ENCODE data around the gene PRR5L. TPM values are rescaled to one million over a fixed set of nuclear protein-coding genes. Genes with fewer than 3 reads are reported as not detected.
"Not testable (repeated sequence)": the region's sequence is repeated elsewhere in the genome, so short reads cannot be mapped to it uniquely, and the experiment has no call there.

Gene PRR5L
- total RNA-seq, 2 donors from 2014 or later, result 172 to 264 TPM

GRCh38 chr11:36465449-36466163 lies 169.5 kb downstream of the PRR5L start:
- DNase-seq, result no peak
- intact Hi-C loops (cut with DNase I, micrococcal nuclease), result no loop called here
- no peak for ATAC-seq

- ATAC-seq (peak; percentile 26), DNase-seq (no peak)
- intact Hi-C loops (cut with DNase I, micrococcal nuclease), result no loop called here
Observed at GRCh38 chr11:36467012-36467411, 170.9 kb downstream of the PRR5L start.

DNA sequence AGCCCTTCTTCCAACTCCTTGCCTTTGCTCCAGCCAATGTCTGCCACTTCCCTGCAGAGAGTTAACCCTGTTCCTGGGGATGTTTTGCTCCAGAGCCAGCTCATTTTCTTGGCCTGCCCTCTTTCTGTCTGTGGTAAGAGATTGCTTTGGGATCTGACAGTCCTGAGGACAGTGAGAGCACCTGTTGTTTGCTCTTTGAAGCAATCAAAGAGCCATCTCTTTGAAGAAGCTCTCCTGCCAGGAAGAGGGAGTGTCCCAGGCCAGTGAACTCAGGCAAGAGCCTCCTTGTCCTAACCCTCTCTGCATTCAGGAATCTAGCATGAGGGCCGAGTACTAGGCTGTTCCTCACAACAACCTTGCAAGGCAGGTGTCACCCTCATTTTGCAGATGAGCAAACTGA lies 171.8 kb downstream of the PRR5L start:
- ATAC-seq (peak; percentile 29), DNase-seq (no peak)
- intact Hi-C loops (cut with DNase I, micrococcal nuclease), result no loop called here

GRCh38 chr11:36469063-36469462 lies 173.0 kb downstream of the PRR5L start:
- intact Hi-C loops (cut with DNase I, micrococcal nuclease), result no loop called here
- no peak for ATAC-seq
- DNase-seq, result no peak

DNA sequence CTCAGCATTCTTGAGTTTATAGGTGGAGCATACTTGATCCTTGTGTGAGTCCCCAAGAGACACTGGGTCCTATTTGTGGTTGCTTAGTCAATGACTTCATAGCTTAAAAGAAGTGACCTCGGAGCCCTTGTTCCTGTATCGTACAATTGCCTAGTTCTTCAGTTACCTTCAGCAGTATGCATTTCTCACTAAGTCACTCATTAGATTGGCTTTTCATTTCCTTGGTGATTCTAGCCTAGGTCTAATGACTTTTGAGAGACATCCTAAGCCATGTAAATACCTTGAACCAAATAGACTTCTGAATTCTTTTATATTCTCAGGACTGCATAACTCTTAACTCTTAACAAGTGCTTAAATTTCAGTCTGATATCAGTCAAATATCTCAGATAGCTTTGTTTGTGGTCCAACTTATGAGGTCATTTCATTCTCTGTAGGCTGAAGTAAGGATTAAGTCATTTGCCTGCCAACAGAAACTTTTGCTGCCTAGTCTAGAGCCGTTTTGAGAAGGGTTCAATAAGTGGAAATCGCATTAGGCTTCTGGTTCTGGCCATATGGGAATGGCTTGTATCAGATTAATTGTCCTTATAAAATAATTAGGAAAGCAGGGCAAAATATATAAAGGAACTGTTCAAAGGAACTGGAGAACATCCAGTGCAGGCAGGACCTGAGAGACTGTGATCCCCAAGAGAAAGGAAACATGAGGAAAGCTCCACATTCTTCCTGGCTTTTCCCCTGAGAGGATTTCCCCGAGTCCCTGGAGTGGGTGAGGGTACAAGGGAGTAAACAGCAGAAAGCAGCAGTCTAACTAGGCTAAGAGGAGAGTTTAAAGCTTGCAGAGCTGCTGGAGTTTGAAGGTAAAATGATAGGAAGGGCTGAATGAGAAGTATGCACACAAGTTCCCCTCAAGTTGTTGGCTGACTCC lies 174.1 kb downstream of the PRR5L start:
- no peak for DNase-seq
- no peak for ATAC-seq
- intact Hi-C loops (cut with DNase I, micrococcal nuclease), result no loop called here

- no peak for ATAC-seq
- intact Hi-C loops (cut with DNase I, micrococcal nuclease), result no loop called here
- DNase-seq, result no peak
Observed at GRCh38 chr11:36471577-36471976, 175.5 kb downstream of the PRR5L start.

DNA sequence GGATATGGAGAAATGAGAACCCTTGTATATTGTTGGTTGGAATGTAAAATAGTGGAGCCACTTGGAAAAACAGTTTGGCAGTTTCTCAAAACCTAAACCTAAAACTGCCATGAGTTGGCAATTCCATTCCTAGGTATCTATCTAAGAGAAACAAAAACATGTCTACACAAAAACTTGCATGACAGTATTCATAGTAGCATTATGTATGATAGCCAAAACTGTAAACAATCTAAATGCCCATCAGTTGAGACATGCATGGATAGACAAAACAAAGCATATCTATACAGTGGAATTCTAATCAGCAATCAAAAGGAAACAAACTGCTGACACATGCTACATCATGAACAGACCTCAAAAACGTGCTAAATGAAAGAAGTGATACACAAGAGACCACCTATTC lies 179.1 kb downstream of the PRR5L start:
- DNase-seq (no peak), ATAC-seq (no peak)
- intact Hi-C loops (cut with DNase I, micrococcal nuclease), result no loop called here

DNA sequence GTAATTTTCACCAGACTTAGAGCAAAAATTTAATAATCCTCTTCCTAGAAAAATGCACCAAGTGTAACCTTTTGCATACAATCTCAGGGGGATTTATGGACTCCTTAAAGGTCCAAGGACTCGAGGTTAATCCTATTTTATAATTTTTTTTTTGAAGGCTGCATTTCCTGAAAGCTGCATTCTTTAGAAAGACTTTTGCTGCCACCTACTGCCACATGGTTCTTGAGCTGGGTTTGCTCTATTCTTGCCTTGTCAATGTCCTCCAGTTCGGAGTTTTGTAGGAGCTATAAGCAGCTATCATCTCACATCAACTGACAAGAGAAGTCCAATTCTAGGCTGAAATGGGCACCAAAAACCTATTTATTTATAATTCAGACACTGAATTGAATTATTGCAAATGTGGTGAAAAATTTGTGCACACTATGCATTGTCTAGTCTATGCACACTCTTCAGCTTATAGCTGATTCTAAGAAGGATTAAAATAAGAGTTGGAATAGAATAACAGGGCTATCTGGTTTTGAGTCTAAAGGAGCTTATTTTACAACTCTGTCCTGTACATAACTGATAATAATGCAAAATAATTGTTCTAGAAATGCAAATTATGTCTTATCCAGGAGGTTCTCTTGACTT lies 182.7 kb downstream of the PRR5L start:
- peak; percentile 78 for ATAC-seq
- intact Hi-C loops (cut with DNase I, micrococcal nuclease), result no loop called here
- peak in 1 of 2 donors; percentile 48 for DNase-seq

GRCh38 chr11:36480833-36481232 lies 184.7 kb downstream of the PRR5L start:
- DNase-seq, result no peak
- ATAC-seq, result no peak
- intact Hi-C loops (cut with DNase I, micrococcal nuclease), result no loop called here

- intact Hi-C loops (cut with DNase I, micrococcal nuclease), result not testable (repeated sequence)
Observed at GRCh38 chr11:36483042-36483441, 187.0 kb downstream of the PRR5L start.

GRCh38 chr11:36485298-36486002 lies 189.4 kb downstream of the PRR5L start:
- intact Hi-C loops (cut with DNase I, micrococcal nuclease), result no loop called here
- ATAC-seq, result no peak
- DNase-seq, result no peak

More at GRCh38 chr11:36483042-36483441, 187.0 kb downstream of the PRR5L start:
- ATAC-seq, DNase-seq: not testable (repeated sequence)

GRCh38 chr11:36487619-36488018 lies 191.5 kb downstream of the PRR5L start:
- intact Hi-C loops (cut with DNase I, micrococcal nuclease), result no loop called here
- no peak for ATAC-seq

DNA sequence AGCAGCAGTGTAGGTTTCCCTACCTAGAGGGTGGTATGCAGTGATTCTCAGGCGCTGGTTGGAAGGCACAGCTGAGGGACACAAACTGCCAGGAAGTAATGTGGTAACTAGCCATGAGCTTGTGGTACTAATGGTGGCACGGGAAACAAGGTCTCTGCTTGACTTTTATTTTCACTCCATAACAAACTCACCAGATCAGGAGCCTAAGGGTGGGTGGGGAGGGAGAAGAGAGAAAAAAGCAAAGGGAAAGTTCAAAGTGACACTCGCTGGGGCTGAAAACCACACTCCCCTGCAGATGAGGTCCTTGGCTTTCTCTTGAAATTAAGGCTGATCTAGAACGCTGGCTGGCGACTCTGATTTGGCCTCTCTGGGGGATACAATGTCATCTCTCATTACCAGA lies 192.0 kb downstream of the PRR5L start:
- DNase-seq (no peak), ATAC-seq (no peak)
- intact Hi-C loops (cut with DNase I, micrococcal nuclease), result no loop called here

More at GRCh38 chr11:36487619-36488018, 191.5 kb downstream of the PRR5L start:
- no peak for DNase-seq

GRCh38 chr11:36490026-36490806 lies 194.1 kb downstream of the PRR5L start:
- ATAC-seq, result no peak
- DNase-seq, result no peak
- intact Hi-C loops (cut with DNase I, micrococcal nuclease), result no loop called here

GRCh38 chr11:36492724-36493304 lies 196.7 kb downstream of the PRR5L start:
- ATAC-seq (peak; percentile 62), DNase-seq (no peak)
- intact Hi-C loops (cut with DNase I, micrococcal nuclease), result no loop called here

DNA sequence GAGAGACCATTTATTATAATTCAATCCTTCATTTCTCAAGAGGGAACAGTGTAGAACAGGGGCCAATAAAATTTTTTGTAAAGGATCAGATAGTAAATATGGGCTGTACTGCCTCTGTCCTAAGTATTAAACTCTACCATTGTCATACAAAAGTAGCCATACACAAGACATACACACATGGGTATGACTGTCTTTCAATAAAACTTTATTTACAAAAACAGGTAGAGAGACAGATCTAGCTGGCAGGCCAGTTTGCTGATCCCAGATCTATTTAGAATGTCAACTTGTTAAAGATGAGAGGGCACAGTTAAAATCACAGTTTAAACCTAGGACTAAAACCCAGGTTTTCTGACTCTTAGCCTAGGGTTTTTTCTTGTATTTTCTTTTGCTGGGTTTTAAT lies 197.2 kb downstream of the PRR5L start:
- DNase-seq (no peak), ATAC-seq (no peak)
- intact Hi-C loops (cut with DNase I, micrococcal nuclease), result no loop called here

DNA sequence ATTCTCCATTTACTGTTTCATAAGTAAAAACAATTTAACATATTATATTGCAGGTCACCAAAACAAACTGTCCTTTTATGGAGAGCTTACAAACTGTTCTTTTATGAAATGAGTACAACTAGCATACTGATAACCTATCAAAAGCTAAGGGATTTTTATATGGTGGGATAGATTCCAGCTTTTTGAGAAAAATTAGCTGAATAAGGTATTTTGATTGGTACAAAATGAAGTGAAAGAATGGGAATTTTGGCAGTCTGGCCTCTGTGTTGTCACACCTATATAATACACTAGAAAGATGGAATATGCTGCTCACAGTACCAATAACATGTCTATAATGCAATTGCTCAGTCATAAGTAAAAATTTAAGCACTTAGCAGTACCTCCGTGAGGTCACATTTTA lies 202.6 kb downstream of the PRR5L start:
- ATAC-seq (no peak), DNase-seq (no peak)
- intact Hi-C loops (cut with DNase I, micrococcal nuclease), result no loop called here

DNA sequence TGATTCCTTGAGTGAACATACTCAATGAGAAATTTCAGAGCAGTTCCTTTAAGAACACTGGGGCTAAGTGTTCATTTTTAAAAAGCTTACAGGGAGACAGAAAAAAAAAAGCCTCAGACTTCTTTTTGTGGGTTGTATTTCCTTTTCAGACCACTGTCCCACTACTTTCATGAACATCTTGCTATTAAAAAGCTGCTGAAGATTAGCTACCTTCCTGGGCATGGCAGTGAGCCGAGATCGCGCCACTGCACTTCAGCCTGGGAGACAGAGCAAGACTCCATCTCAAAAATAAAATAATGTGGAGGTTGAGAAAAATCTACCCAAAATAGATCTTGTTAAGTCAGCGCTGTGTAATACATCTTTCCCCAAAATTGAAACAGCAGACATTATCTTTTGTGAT lies 203.2 kb downstream of the PRR5L start:
- intact Hi-C loops (cut with DNase I, micrococcal nuclease), result no loop called here
- no peak for DNase-seq
- ATAC-seq, result no peak
